ENCODE measurements around the gene LATS2.

The LATS2 gene

GRCh38 chr13:21000647-21001046 lies 60.7 kb downstream of the LATS2 start:
- Mint-ChIP-seq H3K36me3 (no peaks in the 10 kb centered on the region), H3K4me3 (no peak overlapping the region), H3K9me3 (no peaks in the 10 kb centered on the region), H3K27me3 (no peaks in the 10 kb centered on the region), H3K4me1 (no peaks in the 10 kb centered on the region), H3K27ac (no peak overlapping the region)
- no peak for ATAC-seq

- no peaks in the 10 kb centered on the region for H3K9me3 Mint-ChIP-seq
Observed at GRCh38 chr13:20998649-20999415, 62.6 kb downstream of the LATS2 start.

GRCh38 chr13:20997301-20998161 lies 63.9 kb downstream of the LATS2 start:
- H3K36me3 Mint-ChIP-seq, result no peaks in the 10 kb centered on the region
- no peaks in the 10 kb centered on the region for H3K4me1 Mint-ChIP-seq
- H3K4me3 Mint-ChIP-seq, result no peak overlapping the region
- ATAC-seq, result no peak
- no peaks in the 10 kb centered on the region for H3K9me3 Mint-ChIP-seq
- H3K27me3 Mint-ChIP-seq, result no peaks in the 10 kb centered on the region
- no peak overlapping the region for H3K27ac Mint-ChIP-seq

More at GRCh38 chr13:20998649-20999415, 62.6 kb downstream of the LATS2 start:
- Mint-ChIP-seq H3K36me3 (no peaks in the 10 kb centered on the region), H3K4me3 (no peak overlapping the region), H3K27ac (no peak overlapping the region), H3K27me3 (no peaks in the 10 kb centered on the region), H3K4me1 (no peaks in the 10 kb centered on the region)
- peak; percentile 58 for ATAC-seq

- no peak overlapping the region for H3K4me3 Mint-ChIP-seq
- no peak overlapping the region for H3K27ac Mint-ChIP-seq
- no peaks in the 10 kb centered on the region for H3K9me3 Mint-ChIP-seq
- no peaks in the 10 kb centered on the region for H3K36me3 Mint-ChIP-seq
- H3K4me1 Mint-ChIP-seq, result no peaks in the 10 kb centered on the region
- ATAC-seq, result no peak
- H3K27me3 Mint-ChIP-seq, result peaks cover 9% of the 10 kb centered on the region
Observed at GRCh38 chr13:20995245-20995838, 66.0 kb downstream of the LATS2 start.

GRCh38 chr13:20994441-20994821 lies 67.0 kb downstream of the LATS2 start:
- H3K27ac Mint-ChIP-seq, result no peak overlapping the region
- ATAC-seq, result no peak
- no peak overlapping the region for H3K4me3 Mint-ChIP-seq

GRCh38 chr13:20993661-20994440 lies 67.5 kb downstream of the LATS2 start:
- H3K4me3 Mint-ChIP-seq, result no peak overlapping the region
- H3K27me3 Mint-ChIP-seq, result peaks cover 9% of the 10 kb centered on the region
- H3K27ac Mint-ChIP-seq, result no peak overlapping the region
- H3K4me1 Mint-ChIP-seq, result no peaks in the 10 kb centered on the region
- H3K36me3 Mint-ChIP-seq, result no peaks in the 10 kb centered on the region
- no peak for ATAC-seq
- no peaks in the 10 kb centered on the region for H3K9me3 Mint-ChIP-seq

More at GRCh38 chr13:20994441-20994821, 67.0 kb downstream of the LATS2 start:
- Mint-ChIP-seq H3K27me3 (peaks cover 9% of the 10 kb centered on the region), H3K4me1 (no peaks in the 10 kb centered on the region), H3K9me3 (no peaks in the 10 kb centered on the region), H3K36me3 (no peaks in the 10 kb centered on the region)

GRCh38 chr13:20993211-20993610 lies 68.2 kb downstream of the LATS2 start:
- no peak overlapping the region for H3K4me3 Mint-ChIP-seq
- no peak overlapping the region for H3K27ac Mint-ChIP-seq
- H3K4me1 Mint-ChIP-seq, result no peaks in the 10 kb centered on the region
- no peaks in the 10 kb centered on the region for H3K36me3 Mint-ChIP-seq
- H3K9me3 Mint-ChIP-seq, result no peaks in the 10 kb centered on the region
- peaks cover 9% of the 10 kb centered on the region for H3K27me3 Mint-ChIP-seq
- ATAC-seq, result no peak

- H3K36me3 Mint-ChIP-seq, result no peaks in the 10 kb centered on the region
- ATAC-seq, result no peak
- no peak overlapping the region for H3K27ac Mint-ChIP-seq
Observed at GRCh38 chr13:20991741-20992520, 69.5 kb downstream of the LATS2 start.

GRCh38 chr13:20990910-20991525 lies 70.4 kb downstream of the LATS2 start:
- Mint-ChIP-seq H3K36me3 (no peaks in the 10 kb centered on the region), H3K27me3 (peaks cover 9% of the 10 kb centered on the region), H3K9me3 (no peaks in the 10 kb centered on the region), H3K4me3 (no peak overlapping the region), H3K27ac (no peak overlapping the region), H3K4me1 (no peaks in the 10 kb centered on the region)
- no peak for ATAC-seq

More at GRCh38 chr13:20991741-20992520, 69.5 kb downstream of the LATS2 start:
- H3K27me3 Mint-ChIP-seq, result peaks cover 9% of the 10 kb centered on the region
- H3K9me3 Mint-ChIP-seq, result no peaks in the 10 kb centered on the region
- no peaks in the 10 kb centered on the region for H3K4me1 Mint-ChIP-seq
- no peak overlapping the region for H3K4me3 Mint-ChIP-seq

- H3K4me1 Mint-ChIP-seq, result no peaks in the 10 kb centered on the region
- no peak overlapping the region for H3K27ac Mint-ChIP-seq
- no peak overlapping the region for H3K4me3 Mint-ChIP-seq
- no peaks in the 10 kb centered on the region for H3K36me3 Mint-ChIP-seq
- ATAC-seq, result no peak
- H3K27me3 Mint-ChIP-seq, result peaks cover 9% of the 10 kb centered on the region
- no peaks in the 10 kb centered on the region for H3K9me3 Mint-ChIP-seq
Observed at GRCh38 chr13:20989656-20990321, 71.6 kb downstream of the LATS2 start.

- Mint-ChIP-seq H3K27me3 (peaks cover 9% of the 10 kb centered on the region), H3K4me3 (no peak overlapping the region), H3K36me3 (no peaks in the 10 kb centered on the region), H3K9me3 (no peaks in the 10 kb centered on the region), H3K4me1 (no peaks in the 10 kb centered on the region), H3K27ac (no peak overlapping the region)
- peak; percentile 14 for ATAC-seq
Observed at GRCh38 chr13:20988909-20989655, 72.3 kb downstream of the LATS2 start.

- H3K36me3 Mint-ChIP-seq, result no peaks in the 10 kb centered on the region
- H3K4me1 Mint-ChIP-seq, result no peaks in the 10 kb centered on the region
- no peak overlapping the region for H3K27ac Mint-ChIP-seq
- H3K27me3 Mint-ChIP-seq, result peaks cover 9% of the 10 kb centered on the region
- H3K9me3 Mint-ChIP-seq, result no peaks in the 10 kb centered on the region
- no peak overlapping the region for H3K4me3 Mint-ChIP-seq
- peak; percentile 53 for ATAC-seq
Observed at GRCh38 chr13:20988033-20988908, 73.1 kb downstream of the LATS2 start.

Data from stimulated activated memory B cell treated with anti-CD40 and anti-IgM and Interleukin-4, amounts not matched to agents 10 μg/mL and 1 μg/mL and 100 μg/mL, for 72 hours (primary cell).